GM11168 (cell line): Measurements from ENCODE around the gene TVP23B.
"Not testable (repeated sequence)": the region's sequence is repeated elsewhere in the genome, so short reads cannot be mapped to it uniquely, and the experiment has no call there.

Experiments used
- in situ Hi-C: fragments of 300-500 bp; cut with MboI; formaldehyde crosslinking; loops from one replicate; pipeline ENCODE4 v1.12.0; 2022; ENCODE audit warnings: low sequenced_read_pairs; ENCODE audit not compliant: unreplicated experiment

The TVP23B gene

DNA sequence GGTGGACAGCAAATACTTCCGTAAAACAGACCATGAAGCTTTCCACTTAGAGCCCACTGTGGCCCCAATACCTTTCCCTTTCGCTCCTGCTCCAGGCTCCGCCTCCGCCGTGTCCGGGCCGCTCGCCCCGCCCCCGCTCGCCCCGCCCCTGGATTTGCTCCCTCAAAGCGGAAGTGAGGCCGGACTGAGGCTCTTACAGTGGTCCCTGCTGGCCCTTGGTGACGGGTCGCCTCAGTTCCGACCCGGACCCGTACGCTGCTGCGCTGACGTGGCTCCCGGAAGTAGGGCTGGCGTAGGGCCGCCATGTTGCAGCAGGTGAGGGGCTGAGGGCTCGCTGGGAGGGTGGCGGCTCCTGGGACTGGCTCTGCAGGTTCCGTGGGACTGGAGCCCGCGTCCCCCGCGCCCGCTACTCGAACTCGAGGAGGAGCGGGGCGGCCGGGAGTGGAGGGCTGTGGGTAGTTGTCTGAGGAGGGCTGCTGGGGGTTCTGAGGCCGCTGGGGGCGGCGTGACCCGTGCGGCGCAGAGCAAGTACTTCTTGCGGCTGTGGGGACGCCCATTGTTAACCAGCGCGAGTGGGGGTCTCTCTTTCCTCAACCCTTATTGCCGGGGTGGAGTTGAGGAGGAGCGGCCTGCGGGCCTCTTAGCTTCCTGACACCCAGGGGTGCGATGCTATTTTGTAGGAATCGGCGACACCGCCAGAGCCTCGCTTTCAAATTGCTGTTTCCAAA is at the start of gene TVP23B:
TSS of gene TVP23B (plus strand) at position 193 of the 728 bp plus-strand sequence. CDS start at position 304, 111 bp downstream.
- in situ Hi-C loops = not testable (repeated sequence)

DNA sequence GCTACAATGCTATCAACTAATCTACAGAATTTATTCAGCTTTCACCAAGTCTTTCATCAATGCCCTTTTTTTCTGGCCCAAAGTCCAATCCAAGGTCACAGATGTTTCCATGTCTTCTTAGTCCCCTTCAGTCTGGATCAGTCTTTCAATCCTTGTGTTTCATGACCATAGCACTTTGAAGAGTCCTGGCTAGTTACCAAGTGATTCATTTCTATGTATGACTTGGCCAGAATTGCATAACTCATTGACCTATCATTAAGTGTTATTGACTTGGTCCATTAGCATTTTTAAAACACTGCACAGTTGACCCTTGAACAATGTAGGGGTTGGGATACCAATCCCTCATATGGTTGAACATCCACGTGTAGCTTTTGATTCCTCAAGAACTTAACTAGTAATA is 48.5 kb upstream of the TVP23B start:
- in situ Hi-C loops = not testable (repeated sequence)

DNA sequence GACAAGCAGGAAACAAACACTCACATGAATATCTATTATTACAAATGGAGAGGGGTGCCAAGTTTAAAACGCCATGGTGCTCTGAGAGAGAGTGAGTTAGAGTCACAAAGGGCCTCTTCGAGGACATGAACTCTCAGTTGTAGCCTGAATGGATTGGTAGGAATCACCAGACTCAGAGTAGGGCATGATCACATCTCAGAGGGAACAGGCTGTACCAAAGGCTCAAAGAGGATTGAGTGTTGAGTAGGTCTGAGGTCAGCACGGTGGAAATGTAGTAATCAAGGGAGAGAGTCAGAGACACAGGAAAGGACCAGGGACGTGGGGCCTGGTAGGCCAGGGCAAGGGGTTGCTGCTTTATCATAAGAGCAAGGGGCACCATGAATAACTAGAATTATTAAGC is 47.6 kb upstream of the TVP23B start:
- in situ Hi-C loops = not testable (repeated sequence)

DNA sequence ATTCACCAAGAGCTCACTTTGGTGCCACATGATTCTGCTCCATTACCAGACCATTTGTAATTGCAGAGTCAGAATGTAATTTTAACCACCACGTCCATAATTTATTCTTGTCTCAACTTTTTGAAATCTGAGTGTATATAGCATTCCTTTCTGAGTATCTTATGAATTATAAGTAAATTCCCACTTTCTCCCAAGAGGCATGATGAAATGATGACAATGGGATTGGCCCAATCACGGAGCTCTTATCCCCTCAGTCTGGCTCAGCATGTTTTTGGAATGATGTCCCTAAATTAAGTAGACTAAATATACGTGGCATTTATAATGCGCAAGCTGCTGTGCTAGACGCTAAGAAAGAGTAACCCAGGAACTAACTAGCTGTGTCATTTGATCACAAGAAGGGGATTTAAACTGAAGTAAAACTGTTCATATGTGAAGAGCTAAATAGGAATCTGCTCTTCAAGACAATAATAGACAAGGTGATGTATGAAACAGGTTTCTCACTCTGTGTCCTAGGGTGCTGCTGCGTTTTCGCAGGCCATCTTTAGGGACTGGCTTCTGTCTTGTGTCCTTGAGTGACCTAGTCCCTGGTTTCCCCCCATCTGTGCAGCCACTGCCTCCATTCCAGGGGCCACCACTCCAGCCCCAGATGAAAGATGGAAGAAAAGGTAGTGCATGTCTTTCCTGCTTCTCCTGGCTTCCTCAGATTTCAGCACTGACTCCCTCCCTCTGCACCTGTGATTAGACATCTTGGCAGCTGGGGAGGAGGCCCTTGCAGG is 41.2 kb upstream of the TVP23B start:
- in situ Hi-C loops = not testable (repeated sequence)

DNA sequence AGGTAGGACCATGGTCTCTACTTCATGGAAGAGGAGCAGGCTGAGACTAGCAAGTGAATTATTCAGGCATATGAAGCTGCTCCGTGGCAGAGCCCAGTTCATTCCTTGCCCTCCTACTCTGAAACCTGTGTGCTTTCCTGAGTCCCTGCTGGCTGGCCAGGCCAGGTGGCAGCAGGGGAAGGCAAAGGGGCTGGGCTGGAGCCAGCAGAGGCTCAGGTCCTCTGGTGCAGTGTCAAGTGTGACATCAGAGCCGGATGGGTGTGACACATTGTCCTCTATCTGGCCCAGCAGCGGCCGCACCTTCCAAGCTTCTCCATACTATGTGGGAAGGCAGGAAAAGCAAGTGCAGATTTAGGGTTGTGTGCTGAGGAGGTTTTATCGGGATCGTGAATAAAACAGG is 39.8 kb upstream of the TVP23B start:
- in situ Hi-C loops = not testable (repeated sequence)

DNA sequence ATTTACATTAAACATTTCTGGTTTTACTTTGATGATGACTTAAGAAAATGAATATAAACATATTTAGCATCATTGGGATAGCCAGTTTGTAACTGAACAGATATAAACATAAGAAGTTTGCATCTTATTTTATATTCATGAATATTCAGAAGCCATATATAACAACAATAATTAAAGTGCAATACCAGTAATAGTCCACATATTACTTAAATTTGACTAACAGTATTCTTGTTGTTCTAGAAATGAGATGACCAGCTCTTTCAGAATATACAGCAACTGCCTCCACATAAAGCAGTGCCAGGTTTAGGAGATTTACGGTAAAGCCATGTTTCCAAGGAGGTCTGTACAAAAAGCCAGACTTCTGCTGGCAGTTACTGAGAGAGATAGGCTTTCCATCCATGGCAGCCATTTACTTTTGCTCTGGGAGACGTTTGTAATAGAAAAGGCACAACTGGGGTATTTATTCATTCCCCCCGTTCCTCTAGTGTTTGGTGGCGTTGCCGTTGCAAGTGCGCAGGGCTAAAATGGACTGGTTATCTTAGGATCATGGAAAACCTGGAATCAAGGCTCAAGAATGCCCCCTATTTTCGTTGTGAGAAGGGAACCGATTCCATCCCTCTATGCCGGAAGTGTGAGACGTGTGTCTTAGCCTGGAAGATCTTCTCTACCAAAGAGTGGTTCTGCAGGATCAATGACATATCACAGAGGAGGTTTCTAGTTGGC is 37.1 kb upstream of the TVP23B start, which contains the start of gene FBXW10:
TSS of gene FBXW10 (plus strand) at position 356 of the 723 bp plus-strand sequence. CDS start at position 547, 191 bp downstream.
- in situ Hi-C loops = not testable (repeated sequence)

DNA sequence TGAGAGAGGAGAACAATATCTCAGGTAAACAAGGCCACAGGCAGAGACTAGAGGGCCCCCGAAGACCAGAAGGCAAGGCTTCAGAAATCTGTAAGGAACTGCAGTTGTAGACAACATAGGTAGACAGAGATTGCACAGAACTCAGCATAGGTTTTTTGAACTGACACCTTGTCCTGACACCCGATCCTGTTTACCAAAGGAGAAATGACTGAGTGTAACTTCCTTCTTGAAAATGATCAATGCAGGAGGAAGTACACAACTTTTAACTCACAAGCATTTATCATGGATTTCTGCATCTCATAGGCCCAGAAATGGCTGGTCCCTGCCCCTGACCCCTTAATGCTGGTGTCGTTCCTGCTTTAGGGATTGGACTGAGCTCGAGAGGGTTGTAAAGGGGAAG is 36.3 kb upstream of the TVP23B start:
- in situ Hi-C loops = not testable (repeated sequence)

DNA sequence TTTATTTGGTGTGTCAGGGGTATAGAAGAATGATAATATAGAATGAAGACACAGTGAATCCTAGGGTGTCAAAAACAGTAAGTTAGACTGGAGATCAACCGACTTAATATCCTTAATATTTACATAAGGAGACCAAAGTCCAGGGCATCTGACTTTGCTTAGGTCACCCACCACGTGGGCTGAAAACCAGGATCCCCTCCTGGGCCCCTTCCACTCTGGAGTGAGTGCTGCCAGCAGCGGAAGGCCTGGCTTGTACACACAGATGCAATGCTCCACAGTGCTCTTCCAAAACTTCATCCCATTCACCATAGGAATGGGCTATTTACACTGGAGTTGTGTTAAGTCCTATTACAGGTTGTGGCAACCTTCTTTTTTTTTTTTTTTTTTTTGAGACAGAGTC is 34.4 kb upstream of the TVP23B start:
- in situ Hi-C loops = not testable (repeated sequence)

DNA sequence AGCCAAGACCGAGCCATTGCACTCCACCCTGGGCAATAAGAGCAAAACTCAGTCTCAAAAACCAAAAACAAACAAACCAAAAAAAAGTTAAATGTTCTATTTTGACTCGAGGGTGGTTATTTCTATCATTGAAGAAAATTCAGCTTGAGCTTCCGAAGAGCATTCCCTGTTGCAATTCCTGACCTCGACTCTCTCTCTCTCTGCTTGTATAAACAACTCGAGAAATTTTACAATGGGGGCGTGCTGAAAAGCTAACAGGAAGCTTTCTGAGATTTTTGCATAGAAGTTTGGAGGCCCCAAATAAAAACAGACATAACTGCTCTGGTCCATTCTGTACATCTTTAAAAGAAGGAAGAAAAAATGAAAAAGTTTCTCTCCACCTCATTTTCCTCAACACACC is 33.5 kb upstream of the TVP23B start:
- in situ Hi-C loops = not testable (repeated sequence)

DNA sequence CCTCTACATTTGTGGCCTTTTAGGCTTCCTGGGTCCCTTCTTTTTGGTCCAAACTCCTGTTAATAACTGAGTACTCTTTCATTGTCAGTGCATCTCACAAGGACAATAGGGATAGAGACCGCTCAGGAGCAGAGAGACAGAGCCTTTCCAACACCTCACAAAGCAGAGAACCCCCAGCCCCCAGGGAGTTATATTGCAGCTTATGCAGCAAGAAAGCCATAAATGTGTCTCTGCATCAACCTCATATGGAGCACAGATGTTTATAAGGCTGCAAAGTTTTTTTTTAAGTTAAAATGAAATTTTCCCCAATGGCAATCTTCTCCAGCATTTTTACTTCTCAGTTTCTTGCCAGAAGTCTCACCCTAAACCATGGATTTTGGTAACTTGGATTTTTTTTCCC is 30.7 kb upstream of the TVP23B start:
- in situ Hi-C loops = not testable (repeated sequence)

DNA sequence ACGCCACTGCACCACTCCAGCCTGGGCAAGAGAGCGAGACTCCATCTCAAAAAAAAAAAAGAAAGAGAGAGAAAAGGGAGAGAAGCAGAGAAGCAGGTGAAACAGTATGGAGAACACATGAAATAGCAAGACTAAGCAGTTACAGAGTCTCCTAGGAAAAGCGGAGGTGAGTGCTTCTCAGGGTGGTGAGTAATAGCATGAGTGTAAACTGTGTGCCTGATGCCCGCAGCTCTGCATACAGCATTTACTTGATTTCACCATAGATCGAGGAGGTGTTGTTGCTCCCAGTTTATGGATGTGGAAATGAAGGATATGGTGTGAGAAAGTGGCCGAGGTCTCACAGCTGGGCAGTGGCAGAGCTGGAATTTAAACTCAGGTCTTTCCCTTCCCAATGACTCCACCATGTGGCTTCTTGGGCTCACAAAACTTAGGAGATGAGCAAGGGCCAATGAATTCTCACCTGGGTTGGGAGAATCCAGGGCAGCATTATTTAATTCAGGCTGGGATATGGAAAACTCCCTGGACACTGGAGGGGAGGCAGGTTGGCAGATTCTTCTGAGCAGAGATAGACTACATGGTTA is 27.1 kb upstream of the TVP23B start:
- in situ Hi-C loops = not testable (repeated sequence)

DNA sequence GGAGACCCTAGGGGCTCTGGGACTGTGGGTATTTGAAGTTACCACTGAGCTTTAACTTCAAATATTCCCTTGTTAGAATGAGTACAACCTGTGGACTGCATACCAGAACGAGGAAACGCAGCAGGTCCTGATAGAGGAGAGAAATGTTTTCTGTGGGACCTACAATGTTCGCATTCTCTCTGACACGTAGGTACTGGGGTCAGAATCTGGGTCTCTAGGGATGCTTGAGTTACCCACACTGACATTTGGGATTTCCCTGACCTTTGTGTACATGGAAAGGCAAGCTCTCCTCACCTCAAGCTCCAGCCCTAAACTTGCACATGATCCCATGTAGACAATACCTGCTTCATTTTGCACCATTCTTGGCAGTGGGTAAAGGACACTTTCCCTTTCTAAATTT is 25.0 kb upstream of the TVP23B start:
- in situ Hi-C loops = not testable (repeated sequence)

DNA sequence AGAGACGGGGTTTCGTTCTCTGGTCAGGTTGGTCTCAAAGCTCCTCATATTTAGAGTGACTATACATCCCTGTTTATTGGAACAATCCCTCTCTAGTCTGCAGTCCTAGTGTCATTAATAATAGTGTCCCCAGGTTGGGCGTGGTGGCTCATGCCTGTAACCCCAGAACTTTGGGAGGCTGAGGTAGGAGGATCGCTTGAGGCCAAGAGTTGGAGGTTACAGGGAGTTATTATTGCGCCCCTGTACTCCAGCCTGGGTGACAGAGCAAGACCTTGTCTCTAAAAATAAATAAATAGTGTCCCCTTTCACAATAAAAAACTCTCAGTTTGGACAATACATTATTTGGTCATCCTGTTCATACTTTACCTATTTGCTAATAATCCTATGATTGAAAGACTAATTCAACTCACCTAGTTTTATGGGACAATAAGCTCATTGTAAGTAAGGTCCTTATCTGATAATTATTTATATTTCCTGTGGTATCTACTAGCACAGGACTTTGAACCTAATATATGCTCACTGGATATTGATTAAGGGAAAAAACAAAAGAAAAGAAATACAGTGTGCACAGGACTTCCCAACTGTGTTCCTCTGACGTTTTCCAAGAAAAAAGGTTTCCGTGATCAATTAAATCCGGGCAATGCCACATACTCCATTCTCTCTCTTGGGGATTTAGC is 23.5 kb upstream of the TVP23B start:
- in situ Hi-C loops = not testable (repeated sequence)

DNA sequence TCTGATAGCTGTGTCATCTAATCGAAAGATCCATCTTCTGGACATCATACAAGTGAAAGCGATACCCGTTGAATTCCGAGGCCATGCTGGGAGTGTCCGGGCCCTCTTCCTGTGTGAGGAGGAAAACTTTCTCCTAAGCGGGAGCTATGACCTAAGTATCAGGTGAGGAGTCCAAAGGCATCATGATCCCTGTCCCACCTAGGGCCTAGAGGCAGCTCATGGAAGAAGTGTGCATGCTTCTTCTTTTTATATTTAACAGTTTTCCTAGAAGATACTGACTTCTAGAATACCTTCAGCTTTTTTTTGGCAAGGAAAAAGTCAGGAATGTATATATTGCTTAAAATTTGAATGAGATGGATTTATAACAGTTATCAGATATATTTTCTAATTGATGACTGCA is 22.6 kb upstream of the TVP23B start:
- in situ Hi-C loops = not testable (repeated sequence)

DNA sequence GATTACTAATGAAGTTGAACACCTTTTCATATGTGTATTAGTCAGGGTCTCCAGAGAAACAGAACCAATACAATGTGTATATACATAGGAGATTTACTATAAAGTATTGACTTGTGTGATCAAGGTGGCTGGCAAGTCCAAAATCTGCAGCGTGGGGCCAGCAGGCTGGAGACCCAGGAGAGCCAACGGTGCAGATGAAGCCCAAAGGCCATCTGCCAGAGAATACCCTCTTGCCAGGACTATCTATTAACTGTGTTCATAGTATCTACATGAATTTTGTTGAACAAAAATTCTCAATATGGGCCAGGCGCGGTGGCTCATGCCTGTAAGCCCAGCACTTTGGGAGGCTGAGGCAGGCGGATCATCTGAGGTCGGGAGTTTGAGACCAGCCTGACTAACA is 20.8 kb upstream of the TVP23B start:
- in situ Hi-C loops = not testable (repeated sequence)

DNA sequence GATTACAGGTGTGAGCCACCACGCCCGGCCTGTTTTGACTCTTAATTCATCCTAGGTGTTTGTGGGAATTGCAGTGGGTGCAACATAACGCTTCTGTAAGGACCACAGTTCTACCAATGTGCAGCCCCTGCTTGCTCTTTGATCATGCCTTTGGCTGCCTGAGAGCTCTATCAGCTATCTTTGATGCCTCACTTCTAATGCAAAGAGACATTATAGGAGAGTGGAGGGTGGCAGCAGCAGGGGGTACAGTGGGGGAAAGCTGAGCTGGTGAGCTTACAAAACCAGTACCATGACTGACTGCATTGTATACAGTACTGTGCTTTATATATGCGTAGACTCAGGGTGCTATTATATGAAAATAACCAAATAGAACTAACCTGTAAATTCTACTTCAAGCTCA is 10.4 kb upstream of the TVP23B start:
- in situ Hi-C loops = not testable (repeated sequence)

DNA sequence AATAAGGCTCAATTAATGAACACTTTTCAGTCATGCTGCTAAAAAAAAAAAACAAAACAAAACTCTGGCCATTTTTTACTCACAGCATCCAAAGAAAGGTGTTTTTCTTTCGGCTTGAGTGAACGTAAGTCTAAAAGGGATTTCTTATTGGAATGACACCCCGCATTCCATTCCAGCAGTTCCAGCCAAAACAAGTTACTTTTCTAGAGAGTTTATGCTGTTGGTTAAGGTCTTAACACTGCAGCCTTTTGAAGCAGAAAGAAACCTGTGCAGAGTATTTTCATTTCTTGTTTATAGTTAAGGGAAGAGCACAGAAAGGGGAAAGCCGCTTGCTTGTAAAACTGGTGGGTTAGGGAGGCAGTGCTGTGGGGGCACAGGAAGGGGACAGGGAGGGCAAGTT is 9.9 kb upstream of the TVP23B start:
- in situ Hi-C loops = not testable (repeated sequence)

DNA sequence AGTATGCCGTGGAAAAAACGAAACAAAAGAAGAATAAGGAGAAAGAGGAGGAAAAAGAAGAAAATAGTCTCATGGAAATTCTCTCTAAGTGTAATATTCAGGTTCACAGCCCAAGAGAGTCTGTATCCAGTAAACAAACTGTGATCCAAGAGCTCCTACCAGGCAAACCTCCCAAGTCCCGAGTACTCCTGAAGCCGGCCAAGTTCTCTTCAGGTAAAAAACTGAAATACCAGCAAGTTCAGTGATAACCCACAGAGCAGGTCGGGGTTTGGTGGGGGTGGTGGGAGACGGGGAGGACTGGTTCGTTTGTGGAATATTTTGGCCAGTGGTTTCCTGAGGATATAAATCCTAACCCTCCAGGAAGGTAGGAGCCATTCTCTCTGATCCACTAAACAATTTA is 8.5 kb upstream of the TVP23B start:
- in situ Hi-C loops = no loop called here

DNA sequence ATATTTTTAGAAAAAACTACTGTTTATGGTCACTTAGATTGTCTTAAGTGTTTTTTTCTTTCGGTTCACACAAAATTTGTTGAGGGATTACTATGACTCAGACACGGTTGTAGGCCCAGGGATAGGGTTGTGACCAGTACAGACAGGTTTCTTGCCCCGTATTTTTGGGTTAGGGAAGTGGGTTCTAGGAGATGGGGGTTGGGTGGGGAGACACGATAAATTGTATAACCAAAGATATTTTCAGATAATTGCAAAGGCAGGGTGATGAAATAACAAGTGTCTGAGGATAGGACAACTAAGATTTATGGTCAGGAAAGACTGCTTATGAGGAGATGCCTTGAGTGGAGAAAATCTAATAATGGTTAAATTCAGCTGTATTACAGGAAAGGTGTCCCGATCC is 822 bp downstream of the TVP23B start:
- in situ Hi-C loops = not testable (repeated sequence)

DNA sequence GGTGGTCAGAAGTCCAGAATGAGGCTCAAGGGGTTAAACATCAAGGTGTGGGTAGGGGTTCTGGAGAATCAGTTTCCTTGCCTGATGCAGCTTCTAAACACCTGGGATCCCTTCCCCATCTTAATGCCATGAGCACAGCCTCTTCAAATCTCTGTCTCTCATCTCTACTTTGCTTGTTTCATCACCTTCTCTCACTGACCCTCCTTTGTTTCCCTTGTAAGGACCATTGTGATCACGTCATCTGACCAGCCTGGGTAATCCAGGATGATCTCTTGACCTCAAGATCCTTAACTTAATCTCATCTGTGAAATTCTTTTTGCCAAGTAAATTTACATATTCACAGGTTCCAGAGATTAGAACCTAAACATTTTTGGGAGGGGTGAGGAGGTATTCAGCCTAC is 5.0 kb downstream of the TVP23B start:
- in situ Hi-C loops = not testable (repeated sequence)
